ENCODE measurements around the gene DHRS7B.

DNA sequence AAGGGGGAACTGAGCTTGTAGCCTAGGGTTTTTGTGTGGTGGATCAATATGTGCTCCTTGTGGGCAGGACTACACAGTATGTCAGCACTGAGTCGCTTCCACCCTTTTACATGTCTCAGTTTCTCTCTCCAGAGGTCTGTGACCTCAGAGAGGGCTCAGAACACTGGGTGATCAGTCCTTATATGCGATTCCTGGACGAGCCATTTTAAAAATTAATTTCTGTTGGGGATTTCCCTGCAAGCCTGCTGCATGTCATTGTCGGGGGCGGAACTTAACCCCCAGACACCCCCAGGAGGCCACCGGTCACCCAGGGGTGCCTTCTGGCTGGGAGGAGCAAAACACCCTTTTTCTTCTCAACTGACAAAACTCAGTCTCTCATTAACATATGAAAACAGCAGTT is 14.1 kb downstream of the DHRS7B start:
- TF ChIP-seq EZH2phosphoT487 (IDR thresholded peaks at IDR 0.05; ENCODE audit: borderline replicate concordance, low read depth), result no peak
- TF ChIP-seq, protein P1, sequence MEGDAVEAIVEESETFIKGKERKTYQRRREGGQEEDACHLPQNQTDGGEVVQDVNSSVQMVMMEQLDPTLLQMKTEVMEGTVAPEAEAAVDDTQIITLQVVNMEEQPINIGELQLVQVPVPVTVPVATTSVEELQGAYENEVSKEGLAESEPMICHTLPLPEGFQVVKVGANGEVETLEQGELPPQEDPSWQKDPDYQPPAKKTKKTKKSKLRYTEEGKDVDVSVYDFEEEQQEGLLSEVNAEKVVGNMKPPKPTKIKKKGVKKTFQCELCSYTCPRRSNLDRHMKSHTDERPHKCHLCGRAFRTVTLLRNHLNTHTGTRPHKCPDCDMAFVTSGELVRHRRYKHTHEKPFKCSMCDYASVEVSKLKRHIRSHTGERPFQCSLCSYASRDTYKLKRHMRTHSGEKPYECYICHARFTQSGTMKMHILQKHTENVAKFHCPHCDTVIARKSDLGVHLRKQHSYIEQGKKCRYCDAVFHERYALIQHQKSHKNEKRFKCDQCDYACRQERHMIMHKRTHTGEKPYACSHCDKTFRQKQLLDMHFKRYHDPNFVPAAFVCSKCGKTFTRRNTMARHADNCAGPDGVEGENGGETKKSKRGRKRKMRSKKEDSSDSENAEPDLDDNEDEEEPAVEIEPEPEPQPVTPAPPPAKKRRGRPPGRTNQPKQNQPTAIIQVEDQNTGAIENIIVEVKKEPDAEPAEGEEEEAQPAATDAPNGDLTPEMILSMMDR (IDR thresholded peaks at IDR 0.05), result no peak
- no peak for TF ChIP-seq RAD21 (IDR thresholded peaks at IDR 0.05; ENCODE audit: low read length)
- no peak for TF ChIP-seq GABPA (IDR thresholded peaks at IDR 0.05; ENCODE audit: low read depth)
- TF ChIP-seq MAX (IDR thresholded peaks at IDR 0.05; ENCODE audit: low read depth), result no peak
- TF ChIP-seq REST (IDR thresholded peaks at IDR 0.05; ENCODE audit: low read depth, low read length), result no peak
- TF ChIP-seq NRF1 (IDR thresholded peaks at IDR 0.05; ENCODE audit: low read depth, low read length), result no peak

All from SK-N-SH (cell line).